Measurements from ENCODE around the gene PPP1R14D.
A peak's percentile ranks its signal among the peaks of the same experiment; 100 is the strongest.

Gene PPP1R14D

DNA sequence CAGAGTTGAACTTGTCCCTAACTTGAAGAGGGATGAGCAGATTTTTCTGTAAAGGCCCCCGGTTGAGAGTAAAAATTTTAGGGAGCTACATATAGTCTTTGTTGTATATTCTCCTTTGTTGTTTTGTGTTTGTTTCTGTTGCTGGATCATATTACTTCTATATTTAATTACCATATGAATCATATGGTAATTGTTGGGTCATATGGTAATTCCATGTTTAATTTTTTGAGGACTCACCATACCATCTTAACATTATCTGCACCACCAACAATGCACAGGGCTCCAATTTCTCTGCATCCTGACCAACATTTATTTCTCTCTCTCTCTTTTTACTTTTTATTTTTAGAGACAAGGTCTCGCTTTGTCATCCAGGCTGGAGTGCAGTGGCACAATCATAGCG, 29.0 kb downstream of the PPP1R14D start:
- TF ChIP-seq, protein P1, sequence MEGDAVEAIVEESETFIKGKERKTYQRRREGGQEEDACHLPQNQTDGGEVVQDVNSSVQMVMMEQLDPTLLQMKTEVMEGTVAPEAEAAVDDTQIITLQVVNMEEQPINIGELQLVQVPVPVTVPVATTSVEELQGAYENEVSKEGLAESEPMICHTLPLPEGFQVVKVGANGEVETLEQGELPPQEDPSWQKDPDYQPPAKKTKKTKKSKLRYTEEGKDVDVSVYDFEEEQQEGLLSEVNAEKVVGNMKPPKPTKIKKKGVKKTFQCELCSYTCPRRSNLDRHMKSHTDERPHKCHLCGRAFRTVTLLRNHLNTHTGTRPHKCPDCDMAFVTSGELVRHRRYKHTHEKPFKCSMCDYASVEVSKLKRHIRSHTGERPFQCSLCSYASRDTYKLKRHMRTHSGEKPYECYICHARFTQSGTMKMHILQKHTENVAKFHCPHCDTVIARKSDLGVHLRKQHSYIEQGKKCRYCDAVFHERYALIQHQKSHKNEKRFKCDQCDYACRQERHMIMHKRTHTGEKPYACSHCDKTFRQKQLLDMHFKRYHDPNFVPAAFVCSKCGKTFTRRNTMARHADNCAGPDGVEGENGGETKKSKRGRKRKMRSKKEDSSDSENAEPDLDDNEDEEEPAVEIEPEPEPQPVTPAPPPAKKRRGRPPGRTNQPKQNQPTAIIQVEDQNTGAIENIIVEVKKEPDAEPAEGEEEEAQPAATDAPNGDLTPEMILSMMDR (conservative IDR thresholded peaks at IDR 0.05): no peak
- no peak overlapping the region for H3K27ac ChIP-seq

DNA sequence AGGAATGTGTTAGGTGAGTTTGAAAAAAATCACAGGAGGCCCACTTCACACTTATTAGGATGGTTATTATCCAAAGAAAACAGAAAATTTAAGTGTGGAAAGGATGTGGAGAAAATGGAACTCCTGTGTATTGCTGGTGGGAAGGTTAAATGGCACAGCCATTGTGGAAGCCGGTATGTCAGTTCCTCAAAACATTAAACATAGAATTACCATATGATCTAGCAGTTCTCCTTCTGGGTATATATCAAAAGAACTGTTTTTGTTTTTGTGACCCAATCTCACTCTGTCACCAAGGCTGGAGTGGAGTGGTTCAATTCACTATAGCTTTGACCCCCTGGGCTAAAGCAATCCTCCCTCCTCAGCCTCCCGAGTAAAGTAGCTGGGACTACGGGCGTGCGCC, 32.0 kb downstream of the PPP1R14D start:
- TF ChIP-seq, protein P1 (conservative IDR thresholded peaks at IDR 0.05): no peak
- peak overlapping the region; percentile 65 for H3K27ac ChIP-seq

DNA sequence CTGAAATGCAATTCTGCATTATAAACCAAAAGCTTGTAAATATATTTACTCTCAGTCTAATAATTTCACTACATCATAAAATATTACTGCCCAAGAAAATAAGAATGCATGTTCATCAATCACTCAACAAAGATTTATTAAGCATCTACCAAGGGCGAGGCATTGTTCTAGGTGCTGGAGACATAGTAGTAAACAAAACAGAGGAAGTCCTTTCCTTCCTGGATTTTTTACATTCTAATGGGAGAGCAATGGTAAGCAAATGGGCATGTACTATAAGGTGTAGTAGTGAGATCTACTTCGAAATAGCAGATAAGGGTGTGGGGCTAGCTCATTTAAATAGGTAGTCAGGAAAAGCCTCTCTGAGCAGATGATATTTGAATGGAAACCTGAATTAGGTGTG, 32.5 kb downstream of the PPP1R14D start:
- TF ChIP-seq, protein P1 (conservative IDR thresholded peaks at IDR 0.05): no peak
- H3K27ac ChIP-seq: peak overlapping the region; percentile 65

DNA sequence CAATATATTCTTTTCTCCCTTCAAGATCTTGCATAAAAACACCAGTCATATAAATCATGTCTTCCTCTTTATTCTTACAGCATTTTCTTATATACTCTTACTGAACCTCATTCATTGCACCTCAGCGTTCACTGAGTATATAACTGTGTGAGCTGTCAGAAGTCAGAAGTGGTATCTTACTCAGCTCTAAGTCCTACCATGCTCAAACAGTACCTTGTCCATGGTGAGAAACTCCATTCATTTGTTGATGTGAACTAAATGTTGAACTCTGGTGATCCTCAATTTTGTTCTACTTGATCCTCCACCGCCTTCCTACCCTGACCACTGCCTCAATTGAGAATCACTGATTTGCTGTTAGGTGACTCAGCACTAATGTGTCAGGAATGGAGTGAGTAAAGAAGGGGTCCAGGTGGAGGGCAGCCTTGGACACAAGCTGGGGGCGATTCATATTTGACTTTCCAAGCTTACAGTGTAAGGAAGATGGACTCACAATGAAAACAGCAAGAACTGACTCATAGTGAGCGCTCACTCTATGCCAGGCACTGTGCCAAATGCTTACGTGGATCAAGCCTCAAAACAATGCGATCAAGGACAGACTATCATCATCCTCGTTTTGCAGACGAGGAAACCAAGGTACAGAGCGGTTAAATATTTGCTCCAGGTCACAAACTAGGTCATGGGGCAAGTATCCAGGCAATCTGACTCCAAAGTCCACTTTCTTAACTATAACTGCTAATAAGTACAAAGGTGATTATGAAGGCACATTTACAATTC, 35.1 kb downstream of the PPP1R14D start:
- TF ChIP-seq, protein P1 (conservative IDR thresholded peaks at IDR 0.05): no peak
- no peak overlapping the region for H3K27ac ChIP-seq

DNA sequence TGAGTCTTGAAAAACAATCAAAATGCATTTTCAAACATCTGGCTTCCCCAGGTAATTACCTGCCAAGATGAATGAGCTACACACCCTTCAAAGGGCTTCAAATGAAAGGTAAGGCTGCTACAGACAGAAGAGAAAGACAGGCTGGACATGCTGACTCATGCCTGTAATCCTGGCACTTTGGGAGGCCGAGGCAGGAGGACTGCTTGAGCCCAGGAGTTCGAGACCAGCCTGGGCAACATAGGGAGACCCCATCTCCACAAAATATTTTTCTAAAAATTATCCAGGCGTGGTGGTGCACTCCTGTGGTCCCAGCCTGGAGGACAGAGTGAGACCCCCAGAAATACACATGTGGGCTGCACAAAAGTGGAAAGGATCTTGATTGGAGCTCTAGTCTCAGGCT, 36.1 kb downstream of the PPP1R14D start:
- no peak overlapping the region for H3K27ac ChIP-seq
- TF ChIP-seq, protein P1 (conservative IDR thresholded peaks at IDR 0.05): no peak

DNA sequence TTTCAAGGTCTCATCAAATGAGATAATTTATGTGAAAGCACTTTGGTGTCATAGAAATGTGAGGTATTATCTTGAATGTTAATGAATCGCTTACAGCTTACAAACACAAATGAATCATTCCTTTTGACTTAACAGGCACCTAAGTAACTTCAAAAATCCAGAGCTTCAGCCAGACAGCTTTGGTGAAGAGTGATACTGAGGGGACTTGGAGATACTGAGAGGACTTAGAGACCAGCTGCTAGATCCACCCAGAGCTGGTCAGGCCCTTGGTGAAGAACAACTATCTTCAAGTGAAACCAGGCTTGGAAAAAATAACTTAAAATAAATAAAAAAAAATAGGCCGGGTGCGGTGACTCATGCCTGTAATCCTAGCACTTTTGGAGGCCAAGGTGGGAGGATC, 37.8 kb downstream of the PPP1R14D start:
- no peak overlapping the region for H3K27ac ChIP-seq

DNA sequence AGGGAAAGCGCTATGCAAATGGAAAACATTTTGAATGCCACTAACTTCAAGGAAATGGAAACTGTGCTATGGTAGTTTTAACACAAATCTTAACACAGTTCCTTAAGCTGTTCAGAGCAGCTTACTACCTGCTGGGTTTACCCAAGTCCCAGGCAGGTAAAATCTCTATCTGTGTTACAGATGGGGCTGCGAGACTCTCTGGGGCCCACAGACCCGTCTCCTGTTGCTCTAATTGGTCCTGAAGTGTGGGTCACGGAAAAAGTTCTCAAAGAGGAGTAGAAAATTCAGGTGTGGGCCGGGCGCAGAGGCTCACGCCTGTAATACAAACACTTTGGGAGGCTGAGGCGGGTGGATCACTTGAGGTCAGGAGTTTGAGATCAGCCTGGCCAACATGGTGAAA, 38.5 kb downstream of the PPP1R14D start:
- H3K27ac ChIP-seq: peak overlapping the region; percentile 95; the same call in 1 of the 2 replicates
- TF ChIP-seq, protein P1 (conservative IDR thresholded peaks at IDR 0.05): no peak

More for the DNA sequence above, 37.8 kb downstream of the PPP1R14D start:
- TF ChIP-seq, protein P1 (conservative IDR thresholded peaks at IDR 0.05): no peak

Data from VCaP (cell line).